Measurements from ENCODE around the gene ZNF593.

The ZNF593 gene

DNA sequence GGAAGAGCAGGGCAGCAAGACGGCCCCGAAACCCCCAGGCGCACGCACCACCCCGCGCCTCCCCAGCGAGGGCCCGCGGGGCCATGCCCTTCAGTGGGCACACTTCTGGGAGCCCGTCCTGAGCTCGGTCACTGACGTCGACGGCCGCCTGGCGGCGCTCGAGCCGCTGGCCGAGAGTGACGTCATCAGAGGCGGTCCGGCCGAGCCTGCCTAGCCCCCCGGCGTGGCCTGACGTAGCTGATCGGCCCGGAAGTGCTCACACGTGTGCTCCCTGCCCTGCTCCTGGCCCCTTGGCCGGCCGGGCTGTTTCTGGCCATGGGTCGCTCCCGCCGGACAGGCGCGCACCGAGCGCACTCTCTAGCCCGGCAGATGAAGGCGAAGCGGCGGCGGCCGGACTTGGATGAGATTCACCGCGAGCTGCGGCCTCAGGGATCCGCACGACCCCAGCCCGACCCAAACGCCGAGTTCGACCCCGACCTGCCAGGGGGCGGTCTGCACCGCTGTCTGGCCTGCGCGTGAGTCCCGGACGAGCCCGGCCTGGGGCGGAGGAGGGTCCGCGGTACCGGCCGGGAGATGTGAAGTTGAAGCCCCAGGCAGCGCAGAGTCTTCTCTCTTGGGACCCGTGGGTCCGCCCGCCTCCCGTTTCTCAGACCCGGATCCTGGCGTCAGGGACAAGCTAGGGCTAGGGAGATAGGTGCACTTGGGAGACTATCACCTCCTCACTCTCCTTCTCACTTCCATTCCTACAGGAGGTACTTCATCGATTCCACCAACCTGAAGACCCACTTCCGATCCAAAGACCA is at the start of gene ZNF593:
Gene ZNF593, plus strand, starts transcription at position 240 of the 803 bp plus-strand sequence. Its CDS starts 76 bp downstream, at position 316.
- peak; percentile 81 to 86 for DNase-seq (ENCODE audit: low read depth in 2 of 2)

GRCh38 chr1:26121854-26122773 is 47.6 kb upstream of the ZNF593 start:
- DNase-seq (ENCODE audit: low read depth in 2 of 2) = no peak

- no peak for DNase-seq (ENCODE audit: low read depth in 2 of 2)
These were observed 46.4 kb upstream of the ZNF593 start for GRCh38 chr1:26122988-26123973.

DNA sequence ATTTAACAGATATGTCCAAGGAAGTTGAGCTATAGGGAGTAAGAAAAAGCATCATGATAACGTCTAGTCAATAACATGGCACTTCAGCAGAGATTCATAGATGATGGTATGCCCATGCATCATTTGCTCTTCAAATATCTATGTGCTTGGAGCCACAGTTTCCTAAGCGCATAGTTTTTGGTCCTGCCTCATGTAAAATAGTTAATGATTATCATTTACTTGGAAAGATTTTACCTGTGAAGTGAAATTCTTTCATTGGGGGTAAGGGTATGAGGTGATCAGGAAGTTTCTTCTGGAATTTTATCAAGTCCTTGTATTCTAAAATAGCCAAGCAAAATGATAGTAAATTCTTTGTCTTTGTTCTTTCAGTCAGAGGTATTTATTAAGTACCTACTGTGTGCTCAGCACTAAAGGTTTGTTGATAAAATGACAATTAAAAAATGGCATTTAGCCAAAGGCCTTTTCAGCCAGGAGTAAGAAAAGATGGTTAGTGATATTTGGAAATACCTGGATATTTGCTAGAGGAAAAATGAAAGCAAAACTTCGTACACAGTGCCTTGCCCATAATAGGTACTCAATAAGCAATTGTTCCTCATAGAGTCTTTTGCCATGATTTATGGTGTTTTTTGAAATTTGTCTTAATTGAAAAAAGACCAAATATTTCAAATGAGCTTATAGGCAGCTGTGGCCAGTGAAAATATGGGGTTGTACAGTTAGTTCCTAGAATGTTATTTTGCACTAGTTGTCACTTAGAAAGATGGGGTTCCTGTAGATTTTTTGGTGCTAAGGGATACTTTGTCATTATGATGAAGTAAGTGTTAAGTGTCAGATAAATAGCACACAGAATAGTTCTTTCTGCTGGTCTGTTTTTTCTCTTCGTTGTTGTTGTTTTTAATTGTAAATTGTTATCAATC is 45.0 kb upstream of the ZNF593 start:
- no peak for DNase-seq (ENCODE audit: low read depth in 2 of 2)

DNA sequence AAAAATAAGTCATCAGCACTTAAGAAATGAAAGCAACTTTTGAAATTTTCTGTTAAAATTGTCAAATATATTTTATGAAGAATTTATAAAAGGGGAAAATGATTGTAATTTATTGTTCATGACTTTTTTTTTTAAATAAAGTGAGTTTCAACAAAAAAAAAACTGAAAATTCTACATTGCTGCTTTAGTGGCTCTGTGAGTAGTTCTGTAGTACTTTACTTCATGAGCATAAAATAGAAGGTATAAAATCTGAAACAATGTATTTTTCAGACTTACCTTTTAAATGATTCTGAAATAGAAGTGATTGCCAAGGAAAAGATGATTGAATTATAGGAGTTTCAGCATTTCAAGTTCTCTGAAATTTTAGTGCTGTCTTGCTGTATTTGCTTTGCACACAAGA is 44.3 kb upstream of the ZNF593 start:
- DNase-seq (ENCODE audit: low read depth in 2 of 2) = no peak

DNA sequence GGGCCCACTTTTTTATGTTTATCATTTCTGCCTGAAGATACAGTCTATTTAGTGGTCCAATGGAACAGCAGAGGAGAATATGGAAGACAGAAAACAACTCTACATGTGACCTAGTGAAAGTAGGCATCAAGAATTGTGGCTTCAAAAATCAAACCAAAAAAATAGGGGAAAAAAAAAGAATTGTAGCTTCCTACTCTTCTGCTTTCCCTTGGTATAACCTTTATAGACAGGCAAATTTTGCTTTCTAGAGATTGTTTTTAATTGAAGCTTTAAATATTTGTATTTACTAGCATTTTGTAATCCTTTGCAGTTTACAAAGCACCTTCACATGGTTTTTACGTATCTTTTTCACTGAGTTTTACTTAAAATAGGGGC is 43.8 kb upstream of the ZNF593 start:
- no peak for DNase-seq (ENCODE audit: low read depth in 2 of 2)

- peak in 1 of 2 donors; percentile 33 for DNase-seq (ENCODE audit: low read depth in 2 of 2)
These were observed 43.2 kb upstream of the ZNF593 start for GRCh38 chr1:26126321-26127084.

GRCh38 chr1:26127235-26128163 is 42.2 kb upstream of the ZNF593 start:
- no peak for DNase-seq (ENCODE audit: low read depth in 2 of 2)

DNA sequence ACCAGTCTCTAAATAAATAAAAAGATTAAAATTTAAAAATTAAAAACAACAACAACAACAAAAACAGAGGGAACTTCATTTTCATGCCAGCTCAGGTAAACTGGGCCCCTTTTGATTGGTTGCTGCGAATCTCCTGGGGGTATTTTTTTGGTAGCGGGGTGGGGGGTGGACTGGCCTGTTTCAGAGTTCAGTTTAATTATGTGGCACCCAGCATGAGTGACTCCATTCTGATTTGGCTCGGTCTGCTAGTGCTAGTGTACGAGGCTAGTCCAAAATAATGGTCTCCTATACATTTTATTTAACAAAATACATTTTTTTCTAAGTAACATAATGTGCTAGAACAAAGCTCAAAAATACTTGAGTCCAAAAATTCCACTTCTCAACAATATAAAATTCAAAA is 39.9 kb upstream of the ZNF593 start:
- no peak for DNase-seq (ENCODE audit: low read depth in 2 of 2)

- DNase-seq (ENCODE audit: low read depth in 2 of 2) = no peak
These were observed 39.0 kb upstream of the ZNF593 start for GRCh38 chr1:26130695-26131094.

- no peak for DNase-seq (ENCODE audit: low read depth in 2 of 2)
These were observed 37.4 kb upstream of the ZNF593 start for GRCh38 chr1:26132128-26132833.

DNA sequence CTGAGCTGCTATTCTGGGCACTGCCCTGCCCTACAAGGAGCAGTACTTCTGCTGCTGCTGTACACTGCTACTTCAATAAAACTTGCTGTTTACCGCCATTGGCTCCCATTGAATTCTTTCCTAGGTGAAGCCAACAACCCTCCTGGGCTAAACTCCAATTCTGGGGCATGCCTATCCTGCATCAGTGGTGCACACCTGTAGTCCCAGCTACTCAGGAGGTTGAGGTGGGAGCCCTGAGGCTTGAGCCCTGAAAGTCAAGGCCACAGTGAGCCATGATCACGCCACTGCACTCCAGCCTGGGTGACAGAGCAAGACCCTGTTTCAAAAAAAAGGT is 36.9 kb upstream of the ZNF593 start:
- DNase-seq (ENCODE audit: low read depth in 2 of 2) = no peak

GRCh38 chr1:26134466-26134865 is 35.2 kb upstream of the ZNF593 start:
- DNase-seq (ENCODE audit: low read depth in 2 of 2) = no peak

DNA sequence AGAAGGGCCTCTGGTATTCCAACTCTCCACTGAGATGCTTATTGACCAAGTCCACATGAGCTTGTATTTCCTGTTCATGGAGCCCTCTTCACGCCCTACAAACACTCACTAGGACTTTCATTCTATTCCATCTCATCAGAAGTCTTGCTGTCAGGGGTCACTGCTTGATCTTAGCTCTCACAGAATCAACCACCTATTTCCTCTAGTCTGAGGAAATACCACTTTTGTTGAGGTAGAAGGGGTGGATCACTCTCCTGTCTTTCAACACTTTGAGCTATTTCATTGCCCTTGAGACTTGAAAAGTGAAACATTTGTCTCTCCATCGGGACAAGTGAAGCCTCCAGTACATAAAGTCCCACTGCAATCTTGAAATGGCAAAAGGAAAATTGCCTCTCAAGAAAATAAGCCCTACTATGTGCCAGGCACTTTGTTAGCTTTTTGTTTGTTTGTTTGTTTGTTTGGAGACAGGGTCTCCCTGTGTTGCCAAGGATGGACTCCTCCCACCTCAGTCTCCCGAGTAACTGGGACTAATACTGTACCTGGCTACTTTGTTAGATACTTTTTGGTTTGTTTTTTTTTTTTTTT is 30.6 kb upstream of the ZNF593 start:
- no peak for DNase-seq (ENCODE audit: low read depth in 2 of 2)

- no peak for DNase-seq (ENCODE audit: low read depth in 2 of 2)
These were observed 27.5 kb upstream of the ZNF593 start for GRCh38 chr1:26142159-26142558.

- peak; percentile 51 to 75 for DNase-seq (ENCODE audit: low read depth in 2 of 2)
These were observed 24.4 kb upstream of the ZNF593 start for GRCh38 chr1:26145041-26145959.

DNA sequence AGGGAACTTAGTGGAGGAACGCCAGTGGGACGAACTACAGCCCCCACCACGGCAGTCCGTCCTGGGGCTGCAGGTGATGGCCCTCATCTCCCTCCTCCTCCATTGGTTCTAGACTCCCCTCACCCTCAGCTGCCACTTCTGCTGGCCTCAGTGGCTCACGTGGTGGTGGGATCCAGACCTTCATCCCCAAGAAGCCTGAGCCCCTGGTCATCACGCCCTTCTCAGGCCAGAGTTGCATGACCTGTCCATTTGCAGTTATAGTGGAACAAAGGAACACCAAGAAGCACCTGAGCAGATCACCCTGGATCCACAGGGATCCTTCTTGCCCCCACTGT is 23.8 kb upstream of the ZNF593 start:
- DNase-seq (ENCODE audit: low read depth in 2 of 2) = no peak
